K562 (cell line): Measurements from ENCODE around the gene EVI5L. TPM values are rescaled to one million over a fixed set of nuclear protein-coding genes. Genes with fewer than 3 reads are reported as not detected.
A peak's percentile ranks its signal among the peaks of the same experiment; 100 is the strongest.

ENCODE experiments used
- ATAC-seq: fragments of 200-7000 bp; cut with Tn5 transposase; 3 replicates; pipeline ENCODE4 v1.9.1; 2020; ENCODE audit warnings: moderate library complexity
- BruUV-seq: library from RNA; stranded (reverse); fragments of 400-500 nt; replicated peaks from 2 replicates; lab custom pipeline; 2021; lab: Mats Ljungman, UMichigan
- CTCF ChIA-PET: fragments of 300-600 bp; formaldehyde crosslinking; extraction: SDS; loops from one replicate; lab custom pipeline; 2021; ENCODE audit warnings: low intra/inter-chr PET ratio; lab: Yijun Ruan, JAX
- POLR2A ChIA-PET: fragments of 300-600, 350-650 bp; sonication (Branson Sonifier 250); formaldehyde crosslinking; extraction: SDS; loops from one replicate; lab custom pipeline; 2021; ENCODE audit warnings: antibody characterized with exemption, inconsistent platforms; lab: Yijun Ruan, JAX
- DNase-seq, 4 experiments: peaks; one replicate each; pipeline versions ENCODE4 v3.0.0 to v3.0.0-alpha.2; 2011 to 2018; ENCODE audit warnings: low spot score in 3 of 4, mixed read lengths in 3 of 4; ENCODE audit errors: extremely low read depth in 1 of 4
- FAIRE-seq: peaks from 2 replicates; lab custom pipeline; 2011; peaks lifted over from hg19 to GRCh38; lab: Jason Lieb, UNC
- H2AFZ ChIP-seq: 2 replicates; pipeline ENCODE4 v1.6.0; 2011; ENCODE audit warnings: low read depth, low read length, control low read depth, inconsistent platforms
- H3K27ac ChIP-seq: fragments of 200-600 bp; 3 replicates; pipeline ENCODE4 v1.8.0; 2011; ENCODE audit warnings: low read depth, mild to moderate bottlenecking, control low read depth, inconsistent platforms, low read length, moderate library complexity, mixed read lengths; ENCODE audit errors: extremely low read depth
- H3K27me3 ChIP-seq, 2 experiments: fragments of 300-600 bp in 1 of 2; 2 replicates in 1 of 2; 3 replicates in 1 of 2; pipeline versions ENCODE4 v1.6.0 to v1.8.0; 2011; ENCODE audit warnings: inconsistent platforms in 2 of 2, low read length in 2 of 2, mild to moderate bottlenecking in 1 of 2, mixed read lengths in 1 of 2, moderate library complexity in 1 of 2; ENCODE audit not compliant: control insufficient read depth in 2 of 2, insufficient read depth in 2 of 2
- H3K36me3 ChIP-seq: fragments of 300-600 bp; 3 replicates; pipeline ENCODE4 v1.8.0; 2011; ENCODE audit warnings: mild to moderate bottlenecking, low read length, inconsistent platforms; ENCODE audit not compliant: control insufficient read depth, insufficient read depth
- H3K4me1 ChIP-seq, 2 experiments: fragments of 200-600 bp in 1 of 2; replicated peaks in 1 of 2; 2 replicates in 1 of 2; 3 replicates in 1 of 2; pipeline versions ENCODE4 v1.5.1 to v1.8.0; 2011; ENCODE audit warnings: inconsistent platforms in 2 of 2, low read length in 2 of 2, mild to moderate bottlenecking in 1 of 2, mixed read lengths in 1 of 2, moderate library complexity in 1 of 2; ENCODE audit not compliant: control insufficient read depth in 2 of 2, insufficient read depth in 2 of 2
- H3K4me2 ChIP-seq: 2 replicates; pipeline ENCODE4 v1.6.1; 2011; ENCODE audit warnings: low read length, control low read depth, inconsistent platforms, mixed read lengths; ENCODE audit not compliant: insufficient read depth
- H3K4me3 ChIP-seq: fragments of 200-600 bp; sonication (generic), shearing (Covaris generic); 2 replicates; pipeline ENCODE4 v1.5.1; 2016; ENCODE audit warnings: control low read depth, inconsistent platforms
- H3K79me2 ChIP-seq: fragments of 200-600 bp; 3 replicates; pipeline ENCODE4 v1.8.0; 2011; ENCODE audit warnings: low read length, inconsistent platforms; ENCODE audit not compliant: control insufficient read depth, insufficient read depth
- H3K9ac ChIP-seq, 2 experiments: 2 replicates each; pipeline versions ENCODE4 v1.6.0 to v1.6.1; 2011; ENCODE audit warnings: low read depth in 2 of 2, low read length in 2 of 2, control low read depth in 1 of 2, inconsistent platforms in 1 of 2, mild to moderate bottlenecking in 1 of 2, mixed read lengths in 1 of 2; ENCODE audit not compliant: insufficient read depth in 1 of 2
- H3K9me1 ChIP-seq: one replicate; pipeline ENCODE4 v1.6.0; 2011; ENCODE audit warnings: inconsistent platforms, mild to moderate bottlenecking, low read length, moderate library complexity; ENCODE audit not compliant: control insufficient read depth, insufficient read depth
- H3K9me3 ChIP-seq: replicated peaks from 2 replicates; pipeline ENCODE4 v1.5.1; 2011; ENCODE audit warnings: low read depth, low read length, inconsistent platforms; ENCODE audit not compliant: control insufficient read depth, insufficient read depth
- H4K20me1 ChIP-seq: replicated peaks from 2 replicates; pipeline ENCODE4 v1.6.1; 2011; ENCODE audit warnings: low read length, inconsistent platforms, mixed read lengths; ENCODE audit not compliant: control insufficient read depth, insufficient read depth
- ASH1L ChIP-seq: fragments of 450-650 bp; IDR thresholded peaks from 2 replicates; pipeline ENCODE4 v1.6.1; 2018; ENCODE audit warnings: borderline replicate concordance, mild to moderate bottlenecking, low read depth; ENCODE audit not compliant: partially characterized antibody
- KLF1 ChIP-seq: fragments of 450-650 bp; IDR thresholded peaks from 2 replicates; pipeline ENCODE4 v1.6.1; 2016; ENCODE audit warnings: missing genetic modification characterization, missing compliant biosample characterization
- KLF16 ChIP-seq: IDR thresholded peaks from 2 replicates; pipeline ENCODE4 v1.6.1; 2016; ENCODE audit warnings: antibody characterized with exemption
- MAX ChIP-seq: sonication (generic); formaldehyde crosslinking; IDR thresholded peaks from 2 replicates; pipeline ENCODE4 v1.9.0; 2022; ENCODE audit warnings: mild to moderate bottlenecking, missing genetic modification reagents
- POLR2G ChIP-seq: fragments of 200-400 bp; formaldehyde crosslinking; IDR thresholded peaks from 2 replicates; pipeline ENCODE4 v1.6.1; 2017; ENCODE audit warnings: low read depth, mild to moderate bottlenecking, antibody characterized with exemption, low read length, moderate library complexity
- ZSCAN32 ChIP-seq: fragments of 450-650 bp; formaldehyde crosslinking; IDR thresholded peaks from 2 replicates; pipeline ENCODE4 v1.4.0; 2020; ENCODE audit warnings: mild to moderate bottlenecking, moderate library complexity
- whole genome bisulfite sequencing: fragments of 100-300 bp; shearing (Covaris generic); methylation state at CpG from one replicate; pipeline ENCODE4 v1.1.6; 2016; ENCODE audit warnings: low coverage, mixed read lengths; ENCODE audit not compliant: insufficient coverage; ENCODE audit errors: missing lambda C conversion rate; 5-methylcytosine and 5-hydroxymethylcytosine counted together
- in situ Hi-C: fragments of 300-500 bp; cut with MboI; formaldehyde crosslinking; loops from 4 replicates; pipeline ENCODE4 v1.15.0; 2018; ENCODE audit warnings: inconsistent platforms, mixed read lengths
- intact Hi-C: fragments of 100-400 bp; cut with micrococcal nuclease; formaldehyde crosslinking; loops from 2 replicates; pipeline ENCODE4 v1.14.2; 2022
- polyA plus RNA-seq, 8 experiments: library from polyadenylated mRNA; depleted of rRNA in 4 of 8; stranded (reverse) in 5 of 8; unstranded in 3 of 8; fragments of >200 nt; fragmentation: Nextera tagmentation in 2 of 8; fragmentation: Illumina TruSeq in 1 of 8; extraction: Ambion mirVana in 2 of 8; extraction: Trizol in 1 of 8; gene quantifications; 2 replicates each; pipeline versions ENCODE4 v1.2.1 to v1.2.3, GENCODE V29; 2011 to 2014; ENCODE audit warnings: inconsistent platforms in 1 of 8, missing spikeins in 1 of 8
- total RNA-seq, 7 experiments: library from RNA; depleted of rRNA in 6 of 7; stranded (reverse); fragments of >200 nt in 6 of 7; fragmentation: Illumina TruSeq in 2 of 7; extraction: Trizol in 2 of 7; gene quantifications; 2 replicates each; pipeline versions ENCODE4 v1.2.1 to v1.2.3, GENCODE V29; 2011 to 2021; ENCODE audit warnings: low replicate concordance in 1 of 7
- TF ChIP-seq, protein P1 (sequence below): sonication (generic); formaldehyde crosslinking; IDR thresholded peaks from 2 replicates; pipeline ENCODE4 v1.9.0; 2022; ENCODE audit warnings: mild to moderate bottlenecking, missing genetic modification reagents

EVI5L gene
- total and polyA plus RNA-seq, 9 of the 15 experiments (the other 6 are each of a cell fraction or from before 2014, with no cell fraction given), result 0.69 to 1.8 (median 1.2) TPM; not detected in 2

GRCh38 chr19:7846155-7846646 is 16.2 kb downstream of the EVI5L start:
- intact Hi-C loops, result no loop called here

DNA sequence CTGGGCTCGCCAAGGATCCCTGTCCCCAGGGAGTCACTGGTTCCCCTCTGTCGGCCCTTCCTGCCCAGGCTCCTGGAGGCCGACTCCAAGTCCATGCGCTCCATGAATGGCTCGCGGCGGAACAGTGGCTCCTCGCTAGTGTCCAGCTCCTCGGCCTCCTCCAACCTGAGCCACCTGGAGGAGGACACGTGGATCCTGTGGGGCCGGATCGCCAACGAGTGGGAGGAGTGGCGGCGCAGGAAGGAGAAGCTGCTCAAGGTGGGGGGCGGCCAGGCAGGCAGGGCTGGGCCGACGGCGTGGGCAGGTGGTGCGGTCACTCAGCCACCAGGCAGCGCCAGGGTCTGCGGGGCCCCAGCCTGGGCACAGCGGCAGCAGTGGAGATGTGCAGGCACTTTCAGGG is 17.6 kb downstream of the EVI5L start:
- ChIA-PET POLR2A (interaction anchor here (0.6 kb wide), 1 partner anchor 704 kb away, joined by 3 read pairs; no protein-coding TSS in a partner anchor), CTCF (no interaction called here)
- H3K4me2 ChIP-seq, result no peak overlapping the region
- in situ Hi-C loops, result no loop called here
- H3K9me1 ChIP-seq, result no peaks in the 10 kb centered on the region
- H4K20me1 ChIP-seq, result peaks cover 22% of the 10 kb centered on the region
- no peak overlapping the region for H3K9ac ChIP-seq
- no peak for ATAC-seq
- H3K9me3 ChIP-seq, result peaks cover 6% of the 10 kb centered on the region
- no TSS peak for BruUV-seq
- no peak overlapping the region for H2AFZ ChIP-seq
- H3K79me2 ChIP-seq, result no peaks in the 10 kb centered on the region
- H3K4me3 ChIP-seq, result no peak overlapping the region
- H3K27me3 ChIP-seq, result peaks cover 22 to 66% of the 10 kb centered on the region in 2 experiments; a peak in 4 of 5 replicates
- H3K4me1 ChIP-seq, result peaks cover under 1 to 47% of the 10 kb centered on the region in 2 experiments; a peak in 2 of 5 replicates
- H3K27ac ChIP-seq, result no peak overlapping the region
- TF ChIP-seq POLR2G (peak; percentile 23; the same call in 1 of the 2 replicates), ZSCAN32 (no peak), MAX (CRISPR knock-in tag) (0 out of 2 replicates have a peak, but pooled peaks have one; percentile 10)
- TF ChIP-seq, protein P1, sequence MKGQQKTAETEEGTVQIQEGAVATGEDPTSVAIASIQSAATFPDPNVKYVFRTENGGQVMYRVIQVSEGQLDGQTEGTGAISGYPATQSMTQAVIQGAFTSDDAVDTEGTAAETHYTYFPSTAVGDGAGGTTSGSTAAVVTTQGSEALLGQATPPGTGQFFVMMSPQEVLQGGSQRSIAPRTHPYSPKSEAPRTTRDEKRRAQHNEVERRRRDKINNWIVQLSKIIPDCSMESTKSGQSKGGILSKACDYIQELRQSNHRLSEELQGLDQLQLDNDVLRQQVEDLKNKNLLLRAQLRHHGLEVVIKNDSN (CRISPR knock-in tag), result 0 out of 2 replicates have a peak, but pooled peaks have one; percentile 6
- intact Hi-C loops, result no loop called here
- 16% methylated on average over 18 of the region's 23 CpGs for WGBS
- no peak for FAIRE-seq
- H3K36me3 ChIP-seq, result no peaks in the 10 kb centered on the region
- no peak for DNase-seq

More at GRCh38 chr19:7846155-7846646, 16.2 kb downstream of the EVI5L start:
- Histone ChIP-seq H3K27me3 (peaks cover 22 to 56% of the 10 kb centered on the region in 2 experiments; a peak in 4 of 5 replicates), H4K20me1 (peaks cover 19% of the 10 kb centered on the region), H3K4me2 (no peak overlapping the region), H3K79me2 (no peaks in the 10 kb centered on the region), H3K9ac (no peak overlapping the region; a peak in 1 of 4 replicates), H3K27ac (no peak overlapping the region), H3K4me3 (no peak overlapping the region), H3K4me1 (peaks cover 0 to 36% of the 10 kb centered on the region in 2 experiments; a peak in 2 of 5 replicates), H3K36me3 (no peaks in the 10 kb centered on the region)
- no peak for DNase-seq
- in situ Hi-C loops, result no loop called here
- CTCF ChIA-PET, result no interaction called here
- WGBS, result 14% methylated on average over 18 of the region's 19 CpGs
- ATAC-seq, result no peak
- TF ChIP-seq KLF1 (tag) (no peak), KLF16 (no peak), ASH1L (no peak)
- TF ChIP-seq, all 486 proteins: peak for 0
- Histone ChIP-seq H3K9me1 (no peaks in the 10 kb centered on the region), H2AFZ (no peak overlapping the region), H3K9me3 (peaks cover 12% of the 10 kb centered on the region)
- POLR2A ChIA-PET, result interaction anchor here (1.6 kb wide), 1 partner anchor 11 kb away, joined by 6 read pairs; no protein-coding TSS in a partner anchor
- no peak for FAIRE-seq
- no TSS peak for BruUV-seq
